WTC11 (cell line): ENCODE results near the gene KHSRP. TPM values are rescaled to one million over a fixed set of nuclear protein-coding genes. Genes with fewer than 3 reads are reported as not detected.
A peak's percentile ranks its signal among the peaks of the same experiment; 100 is the strongest.

Source experiments
- ATAC-seq: fragments of 200-7000 bp; cut with Tn5 transposase; 2 replicates; pipeline ENCODE4 v1.10.0; 2021; ENCODE audit warnings: mild to moderate bottlenecking, moderate library complexity
- CTCF ChIA-PET: fragments of 300-600 bp; sonication (Branson Sonifier 250); formaldehyde crosslinking; loops from one replicate; lab custom pipeline; 2021; ENCODE audit warnings: antibody characterized with exemption; lab: Charles Lee
- POLR2A ChIA-PET: fragments of 350-600 bp; sonication (Branson Sonifier 250); formaldehyde crosslinking; loops from one replicate; lab custom pipeline; 2021; ENCODE audit warnings: antibody characterized with exemption; lab: Charles Lee
- DNase-seq: peaks from one replicate; pipeline ENCODE4 v3.0.0; 2021; ENCODE audit warnings: low spot score
- H3K27ac Mint-ChIP-seq: 2 replicates; pipeline ENCODE4 v1.8.0; 2021; ENCODE audit warnings: mixed read lengths
- H3K27me3 Mint-ChIP-seq: 2 replicates; pipeline ENCODE4 v1.8.0; 2021; ENCODE audit warnings: low read depth, mild to moderate bottlenecking, moderate library complexity, mixed read lengths
- H3K36me3 Mint-ChIP-seq: 2 replicates; pipeline ENCODE4 v1.8.0; 2021; ENCODE audit warnings: mixed read lengths
- H3K4me1 Mint-ChIP-seq: 2 replicates; pipeline ENCODE4 v1.8.0; 2022; ENCODE audit warnings: mixed read lengths
- H3K4me3 Mint-ChIP-seq: 2 replicates; pipeline ENCODE4 v1.8.0; 2021; ENCODE audit warnings: mild to moderate bottlenecking, moderate library complexity, mixed read lengths
- H3K9me3 Mint-ChIP-seq: 2 replicates; pipeline ENCODE4 v1.8.0; 2021; ENCODE audit warnings: mixed read lengths
- CREB1 ChIP-seq: sonication (generic); formaldehyde crosslinking; IDR thresholded peaks from 2 replicates; pipeline ENCODE4 v1.8.0; 2023; ENCODE audit warnings: mild to moderate bottlenecking, missing genetic modification reagents
- E2F4 ChIP-seq: sonication (generic); formaldehyde crosslinking; IDR thresholded peaks from 2 replicates; pipeline ENCODE4 v1.8.1; 2022; ENCODE audit warnings: low read depth, mild to moderate bottlenecking, moderate library complexity, missing genetic modification reagents, borderline replicate concordance
- ESRRA ChIP-seq: sonication (generic); formaldehyde crosslinking; IDR thresholded peaks from 2 replicates; pipeline ENCODE4 v1.8.1; 2022; ENCODE audit warnings: mild to moderate bottlenecking, missing genetic modification reagents, borderline replicate concordance
- GTF2I ChIP-seq: fragments of 250-450 bp; sonication (Bioruptor Pico); conservative IDR thresholded peaks from 2 replicates; pipeline ENCODE4 v1.4.0; 2021; ENCODE audit warnings: mild to moderate bottlenecking
- HMGA2 ChIP-seq: fragments of 250-450 bp; sonication (Bioruptor Pico); IDR thresholded peaks from 2 replicates; pipeline ENCODE4 v1.4.0; 2021; ENCODE audit warnings: mild to moderate bottlenecking, moderate library complexity
- IRF2 ChIP-seq: sonication (generic); formaldehyde crosslinking; IDR thresholded peaks from 2 replicates; pipeline ENCODE4 v1.8.0; 2022; ENCODE audit warnings: low read depth, missing genetic modification reagents, borderline replicate concordance
- JUN ChIP-seq: sonication (generic); formaldehyde crosslinking; IDR thresholded peaks from 2 replicates; pipeline ENCODE4 v1.8.0; 2023; ENCODE audit warnings: mild to moderate bottlenecking, missing genetic modification reagents
- NFE2L1 ChIP-seq: sonication (generic); formaldehyde crosslinking; IDR thresholded peaks from 2 replicates; pipeline ENCODE4 v1.8.1; 2023; ENCODE audit warnings: missing genetic modification reagents
- PREB ChIP-seq: sonication (generic); formaldehyde crosslinking; IDR thresholded peaks from 2 replicates; pipeline ENCODE4 v1.8.1; 2022; ENCODE audit warnings: mild to moderate bottlenecking, missing genetic modification reagents, moderate library complexity, borderline replicate concordance
- RELA ChIP-seq: sonication (generic); formaldehyde crosslinking; IDR thresholded peaks from 2 replicates; pipeline ENCODE4 v1.8.1; 2022; ENCODE audit warnings: missing genetic modification reagents, mild to moderate bottlenecking, borderline replicate concordance
- TEAD1 ChIP-seq: sonication (generic); formaldehyde crosslinking; IDR thresholded peaks from 2 replicates; pipeline ENCODE4 v1.8.0; 2022; ENCODE audit warnings: mild to moderate bottlenecking, missing genetic modification reagents
- USF2 ChIP-seq: sonication (generic); formaldehyde crosslinking; IDR thresholded peaks from 2 replicates; pipeline ENCODE4 v1.8.1; 2023; ENCODE audit warnings: mild to moderate bottlenecking, missing genetic modification reagents, moderate library complexity
- ZNF138 ChIP-seq: sonication (generic); formaldehyde crosslinking; conservative IDR thresholded peaks from 2 replicates; pipeline ENCODE4 v1.8.1; 2022; ENCODE audit warnings: mild to moderate bottlenecking, moderate library complexity, missing genetic modification reagents
- ZNF263 ChIP-seq: sonication (generic); formaldehyde crosslinking; IDR thresholded peaks from 2 replicates; pipeline ENCODE4 v1.8.1; 2022; ENCODE audit warnings: low read depth, mild to moderate bottlenecking, moderate library complexity, missing genetic modification reagents
- ZNF532 ChIP-seq: fragments of 250-450 bp; sonication (Bioruptor Pico); IDR thresholded peaks from 2 replicates; pipeline ENCODE4 v1.9.0; 2021; ENCODE audit warnings: mild to moderate bottlenecking, borderline replicate concordance
- total RNA-seq: library from RNA; stranded (reverse); gene quantifications from 3 replicates; pipeline ENCODE4 v1.2.3, GENCODE V29; 2021

KHSRP gene
- total RNA-seq, 1 experiment from 2014 or later, result 572 TPM

- TF ChIP-seq PREB (no peak), CREB1 (CRISPR knock-in tag) (no peak), ESRRA (no peak), JUN (CRISPR knock-in tag) (no peak), HMGA2 (no peak)
Observed at GRCh38 chr19:6442087-6442688, 17.6 kb upstream of the KHSRP start (continued).

GRCh38 chr19:6440905-6441304 is 16.3 kb upstream of the KHSRP start:
- no peak for ATAC-seq
- ChIA-PET POLR2A (no interaction called here), CTCF (no interaction called here)
- no peaks in the 10 kb centered on the region for H3K4me1 Mint-ChIP-seq
- no peak for DNase-seq
- H3K27me3 Mint-ChIP-seq, result peaks cover 4% of the 10 kb centered on the region; the same call in 1 of the 2 replicates
- no peaks in the 10 kb centered on the region for H3K9me3 Mint-ChIP-seq
- H3K27ac Mint-ChIP-seq, result no peak overlapping the region
- TF ChIP-seq USF2 (CRISPR knock-in tag) (no peak), IRF2 (no peak), ZNF263 (CRISPR knock-in tag) (no peak), ZNF532 (CRISPR knock-in tag) (no peak), TEAD1 (CRISPR knock-in tag) (no peak), NFE2L1 (CRISPR knock-in tag) (no peak), ZNF138 (no peak), E2F4 (no peak)
- 0 out of 2 replicates have a peak, but pooled peaks cover 5% of the 10 kb centered on the region for H3K36me3 Mint-ChIP-seq
- H3K4me3 Mint-ChIP-seq, result no peak overlapping the region

GRCh38 chr19:6439743-6440142 is 15.1 kb upstream of the KHSRP start:
- ATAC-seq (no peak), DNase-seq (no peak)
- H3K36me3 Mint-ChIP-seq, result no peaks in the 10 kb centered on the region
- TF ChIP-seq RELA, result no peak
- TF ChIP-seq GTF2I (CRISPR knock-in tag), result 0 out of 2 replicates have a peak, but pooled peaks have one; percentile 13
- H3K9me3 Mint-ChIP-seq, result no peaks in the 10 kb centered on the region
- no peak overlapping the region for H3K27ac Mint-ChIP-seq
- H3K4me1 Mint-ChIP-seq, result no peaks in the 10 kb centered on the region
- ChIA-PET POLR2A (no interaction called here), CTCF (no interaction called here)
- peaks cover 4% of the 10 kb centered on the region; the same call in 1 of the 2 replicates for H3K27me3 Mint-ChIP-seq
- H3K4me3 Mint-ChIP-seq, result no peak overlapping the region
